CD4-positive, alpha-beta T cell treated with Interleukin-10 for 1 hour (primary cell): Measurements from ENCODE around the gene NTHL1.

ENCODE experiments used
- DNase-seq: peaks from one replicate; pipeline ENCODE4 v3.0.0-alpha.2; 2020

Gene NTHL1

GRCh38 chr16:2062801-2063200 lies 15.2 kb upstream of the NTHL1 start:
- no peak for DNase-seq

- no peak for DNase-seq
Measured at GRCh38 chr16:2061526-2061925, 13.9 kb upstream of the NTHL1 start.

GRCh38 chr16:2061023-2061422 lies 13.4 kb upstream of the NTHL1 start:
- DNase-seq, result no peak

GRCh38 chr16:2060346-2060745 lies 12.7 kb upstream of the NTHL1 start:
- no peak for DNase-seq

DNA sequence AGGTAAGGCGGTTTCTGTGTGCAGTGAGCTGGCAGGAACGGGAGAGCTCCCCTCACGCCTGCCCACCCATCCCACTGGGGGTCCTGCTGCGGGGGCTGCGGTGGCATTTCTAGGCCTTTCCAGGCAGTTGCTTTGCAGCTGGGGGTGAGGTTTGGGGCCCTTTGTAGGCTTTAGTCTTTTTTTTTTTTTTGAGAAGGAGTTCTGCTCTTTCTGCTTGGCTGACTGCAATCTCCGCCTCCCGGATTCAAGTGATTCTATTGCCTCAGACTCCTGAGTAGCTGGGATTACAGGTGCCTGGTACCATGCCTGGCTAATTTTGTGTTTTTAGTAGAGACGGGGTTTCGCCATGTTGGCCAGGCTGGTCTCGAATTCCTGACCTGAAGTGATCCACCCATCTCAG lies 11.2 kb upstream of the NTHL1 start:
- no peak for DNase-seq

- DNase-seq, result no peak
Measured at GRCh38 chr16:2058420-2058819, 10.8 kb upstream of the NTHL1 start.

DNA sequence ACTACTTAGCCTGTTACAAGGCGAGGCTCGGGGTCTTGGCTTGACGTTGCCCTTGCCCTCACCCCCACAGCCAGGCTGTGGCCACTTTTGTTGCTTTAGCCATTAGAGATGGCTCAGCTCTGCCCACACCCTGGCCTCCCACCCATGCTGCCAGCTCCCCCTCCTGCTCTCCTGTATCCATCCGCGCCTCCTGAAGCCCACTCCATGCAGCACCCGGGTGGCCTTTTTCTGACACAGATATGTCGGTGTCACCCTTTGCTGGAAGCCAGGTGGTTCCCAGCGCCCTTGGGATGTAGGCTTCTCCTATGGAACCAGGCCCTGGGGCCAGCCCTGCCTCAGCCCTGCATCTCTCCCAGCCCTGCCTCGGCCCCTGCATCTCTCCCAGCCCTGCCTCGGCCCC lies 9.8 kb upstream of the NTHL1 start:
- DNase-seq, result no peak

DNA sequence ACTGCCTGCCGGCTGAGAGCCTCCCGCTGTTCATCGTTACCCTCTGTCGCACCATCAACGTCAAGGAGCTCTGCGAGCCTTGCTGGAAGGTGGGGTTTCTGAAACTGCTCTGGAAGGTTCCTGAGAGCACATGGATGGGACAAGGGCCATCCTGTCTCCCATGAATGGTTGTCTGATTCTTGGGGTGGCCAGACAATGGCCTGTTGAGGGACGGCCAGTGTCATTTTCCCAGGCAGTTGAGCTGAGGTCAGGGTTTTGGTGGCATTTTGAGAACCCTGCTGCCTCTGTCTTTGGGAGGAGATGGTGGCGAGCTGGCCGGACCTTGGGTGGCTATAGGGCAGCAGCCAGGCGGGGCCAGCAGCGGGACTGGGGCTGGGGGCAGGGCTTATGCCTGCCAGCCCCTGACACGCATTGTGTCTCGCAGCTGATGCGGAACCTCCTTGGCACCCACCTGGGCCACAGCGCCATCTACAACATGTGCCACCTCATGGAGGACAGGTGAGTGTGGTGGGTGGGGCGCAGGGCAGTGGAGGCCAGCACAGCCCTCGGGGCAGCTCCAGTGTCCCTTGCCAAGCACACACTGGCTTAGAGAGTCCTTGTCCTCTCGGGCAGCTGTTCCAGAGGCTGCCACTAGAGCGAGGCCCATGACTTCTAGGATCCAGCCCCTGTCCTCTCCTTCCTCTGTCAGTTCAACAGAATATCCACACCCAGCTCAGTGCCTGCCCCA lies 9.2 kb upstream of the NTHL1 start:
- DNase-seq, result no peak

GRCh38 chr16:2056077-2056476 lies 8.4 kb upstream of the NTHL1 start:
- no peak for DNase-seq

DNA sequence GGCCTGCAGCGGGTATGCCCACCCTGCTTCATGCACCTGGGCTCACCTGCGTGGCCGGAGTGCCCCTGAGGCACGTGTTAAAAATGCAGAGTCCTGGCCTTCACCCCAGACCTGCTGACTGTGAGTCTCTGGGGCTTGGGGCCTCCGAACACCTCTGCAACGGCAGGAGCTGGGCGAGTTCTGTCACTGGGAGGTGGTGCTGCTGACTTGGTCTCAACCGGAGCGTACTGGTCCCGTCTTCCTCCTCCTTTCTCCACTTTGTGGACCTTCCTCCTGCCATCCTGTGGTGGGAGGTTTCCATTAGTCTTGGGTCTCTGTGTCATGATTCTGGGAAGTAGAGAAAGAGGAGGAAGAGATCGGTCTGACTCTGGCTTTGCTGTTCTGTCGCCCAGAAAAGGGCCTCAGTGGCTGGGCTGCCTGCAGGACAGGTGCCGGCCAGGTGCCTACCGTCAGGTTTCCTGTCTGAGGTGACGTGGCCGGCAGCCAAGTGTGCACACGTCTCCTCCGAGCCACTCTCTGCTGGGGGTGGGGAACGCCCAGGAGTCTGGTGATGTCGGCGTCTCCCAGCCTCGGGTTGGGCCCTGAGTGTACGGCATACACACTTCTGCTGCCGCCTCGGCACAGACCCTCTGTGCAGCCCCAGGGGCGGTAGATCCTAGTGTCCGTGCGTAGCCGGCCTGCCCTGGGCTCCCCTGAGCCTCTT lies 7.1 kb upstream of the NTHL1 start:
- no peak for DNase-seq

- DNase-seq, result no peak
Measured at GRCh38 chr16:2053897-2054296, 6.3 kb upstream of the NTHL1 start.

- no peak for DNase-seq
Measured at GRCh38 chr16:2053211-2053610, 5.6 kb upstream of the NTHL1 start.

DNA sequence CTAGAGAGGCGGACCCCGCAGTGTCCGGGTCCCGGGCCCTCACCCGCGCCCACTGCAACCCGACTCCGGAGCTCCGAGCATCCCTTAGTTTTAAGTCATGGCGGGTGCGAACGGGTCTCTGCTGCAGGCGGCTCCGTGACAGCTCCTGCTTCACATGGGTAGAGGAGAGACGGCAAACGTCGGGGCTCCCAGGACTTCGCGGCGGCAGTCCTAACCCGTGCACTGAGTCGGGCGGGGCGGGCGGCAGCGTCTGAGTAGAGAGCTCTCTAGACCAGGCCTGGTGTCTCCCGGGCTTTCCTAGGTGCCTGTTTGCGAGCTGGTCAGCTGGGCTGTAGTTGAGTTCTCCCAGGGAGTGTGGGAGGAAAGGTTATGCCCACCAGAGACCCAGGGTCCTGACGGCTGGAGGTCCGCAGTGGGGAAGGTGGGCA lies 496 bp upstream of the NTHL1 start:
- DNase-seq, result no peak

- DNase-seq, result no peak
Measured at GRCh38 chr16:2046893-2047329, 723 bp downstream of the NTHL1 start.

DNA sequence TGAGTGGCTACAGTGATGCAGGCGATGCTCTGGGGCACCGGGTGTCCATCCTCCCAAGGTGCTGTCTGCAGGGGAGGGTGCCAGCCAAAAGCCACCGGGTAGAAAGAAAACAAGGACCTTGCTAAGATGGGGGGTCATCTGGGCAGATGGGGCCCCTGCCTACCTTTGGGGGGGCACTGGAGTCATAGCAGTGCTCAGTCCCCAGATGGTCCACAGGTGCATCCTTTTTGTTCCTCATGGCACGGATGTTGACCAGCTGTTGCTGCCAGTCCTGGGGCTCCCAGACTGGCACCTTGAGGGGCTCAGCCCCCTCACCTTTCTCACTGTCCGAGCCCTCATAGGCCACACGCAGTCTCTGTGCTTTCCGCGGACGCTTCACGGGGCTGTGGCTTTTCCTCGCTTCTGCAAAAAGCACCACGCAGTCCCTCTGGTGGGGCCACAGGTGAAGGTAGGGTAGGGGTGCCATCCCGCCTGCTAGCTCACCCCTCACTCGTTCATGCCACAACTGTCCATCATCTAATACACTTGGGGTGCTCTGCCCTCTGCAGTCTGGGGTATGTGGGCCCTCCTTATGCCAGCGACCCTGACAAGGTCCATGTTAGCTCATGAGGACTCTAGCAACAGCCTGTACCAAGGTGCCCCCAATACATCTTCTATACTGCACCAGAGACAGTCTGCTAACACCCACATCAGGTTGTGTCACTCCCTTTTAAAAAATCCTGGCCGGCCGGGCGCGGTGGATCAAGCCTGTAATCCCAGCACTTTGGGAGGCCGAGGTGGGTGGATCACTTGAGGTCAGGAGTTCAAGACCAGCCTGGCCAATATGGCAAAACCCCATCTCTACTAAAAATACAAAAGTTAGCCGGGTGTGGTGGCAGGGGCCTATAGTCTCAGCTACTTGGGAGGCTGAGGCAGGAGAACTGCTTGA lies 1.4 kb downstream of the NTHL1 start:
- DNase-seq, result no peak

- DNase-seq, result no peak
Measured at GRCh38 chr16:2044541-2044940, 3.1 kb downstream of the NTHL1 start.

DNA sequence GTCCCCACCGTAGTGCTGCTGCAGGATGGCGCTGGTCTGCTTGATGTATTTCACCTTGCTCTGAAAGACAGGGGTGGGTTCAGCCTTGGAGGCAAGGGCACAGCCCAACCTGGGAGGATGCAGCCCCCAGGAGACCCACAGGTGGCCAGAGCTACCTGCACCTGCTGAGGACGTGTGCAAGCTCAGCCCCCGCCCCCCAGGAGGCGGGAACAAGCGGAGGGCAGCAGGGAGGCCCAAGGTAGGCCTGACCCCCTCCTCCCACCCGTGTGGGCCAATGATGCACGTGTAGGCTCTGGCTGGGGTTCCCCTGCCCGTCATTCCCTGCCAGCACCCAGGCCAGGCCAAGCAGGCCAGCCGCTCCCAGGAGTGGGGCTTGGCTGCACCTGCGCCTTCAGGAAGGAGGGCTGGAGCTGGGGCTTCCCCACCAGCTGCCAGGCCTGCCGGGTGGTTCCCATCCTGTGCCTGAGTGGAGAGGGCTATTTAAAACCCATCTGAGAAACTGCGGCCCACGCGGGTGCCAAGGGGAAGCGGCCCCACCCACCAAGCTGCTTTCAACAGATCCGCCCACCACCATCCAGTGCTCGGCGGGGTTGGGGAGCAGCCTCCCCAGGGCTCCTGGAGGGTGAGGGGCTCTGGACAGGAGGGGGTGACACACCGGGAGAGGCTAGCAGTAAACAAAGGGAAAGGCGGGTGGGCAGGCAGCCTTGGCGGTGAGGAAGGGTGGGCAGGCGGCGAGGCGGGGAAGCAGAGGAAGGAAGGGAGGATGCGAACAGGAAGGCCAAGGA lies 3.8 kb downstream of the NTHL1 start:
- DNase-seq, result no peak

DNA sequence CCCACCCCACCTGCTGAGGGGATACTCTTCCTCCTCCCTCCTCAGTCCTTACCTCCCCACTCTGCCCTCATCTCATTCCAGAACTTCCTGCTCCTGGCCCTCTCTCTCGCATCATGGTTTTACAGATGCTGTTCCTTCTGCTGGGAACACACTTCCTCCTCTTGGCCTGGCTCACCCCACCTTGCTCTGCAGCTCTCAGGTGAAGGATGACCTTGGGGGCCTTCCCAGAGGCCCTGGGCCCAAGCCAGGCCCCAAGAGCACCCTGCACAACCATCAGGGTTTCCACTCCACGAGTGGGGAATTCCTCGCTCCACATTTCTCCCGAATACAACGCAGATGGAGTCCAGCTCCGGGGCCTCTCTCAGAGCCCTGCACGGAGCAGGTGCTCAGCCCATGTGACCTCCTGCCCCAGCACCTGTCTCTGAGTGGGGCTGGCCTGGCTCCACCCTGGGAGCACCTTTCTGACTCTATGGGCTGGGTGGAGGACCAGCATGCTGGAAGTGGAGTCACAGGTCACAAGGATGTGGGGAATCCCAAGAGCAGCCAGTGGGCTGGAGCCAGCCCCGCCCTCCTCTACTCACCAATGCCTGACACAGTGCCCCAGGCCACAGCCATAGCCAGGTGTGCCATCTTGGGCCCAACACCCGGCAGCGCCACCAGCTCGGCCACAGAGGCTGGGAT lies 4.5 kb downstream of the NTHL1 start:
- DNase-seq, result no peak

GRCh38 chr16:2042171-2042985 lies 5.3 kb downstream of the NTHL1 start:
- DNase-seq, result no peak

- no peak for DNase-seq
Measured at GRCh38 chr16:2040787-2041522, 6.7 kb downstream of the NTHL1 start.
